ENCODE measurements around the gene RSPH1. TPM values are rescaled to one million over a fixed set of nuclear protein-coding genes. Genes with fewer than 3 reads are reported as not detected.
A peak's percentile ranks its signal among the peaks of the same experiment; 100 is the strongest.

Gene RSPH1
- total and polyA plus RNA-seq, 12 donors = 0.13 to 5.8 (median 0.87) TPM; not detected in 2

DNA sequence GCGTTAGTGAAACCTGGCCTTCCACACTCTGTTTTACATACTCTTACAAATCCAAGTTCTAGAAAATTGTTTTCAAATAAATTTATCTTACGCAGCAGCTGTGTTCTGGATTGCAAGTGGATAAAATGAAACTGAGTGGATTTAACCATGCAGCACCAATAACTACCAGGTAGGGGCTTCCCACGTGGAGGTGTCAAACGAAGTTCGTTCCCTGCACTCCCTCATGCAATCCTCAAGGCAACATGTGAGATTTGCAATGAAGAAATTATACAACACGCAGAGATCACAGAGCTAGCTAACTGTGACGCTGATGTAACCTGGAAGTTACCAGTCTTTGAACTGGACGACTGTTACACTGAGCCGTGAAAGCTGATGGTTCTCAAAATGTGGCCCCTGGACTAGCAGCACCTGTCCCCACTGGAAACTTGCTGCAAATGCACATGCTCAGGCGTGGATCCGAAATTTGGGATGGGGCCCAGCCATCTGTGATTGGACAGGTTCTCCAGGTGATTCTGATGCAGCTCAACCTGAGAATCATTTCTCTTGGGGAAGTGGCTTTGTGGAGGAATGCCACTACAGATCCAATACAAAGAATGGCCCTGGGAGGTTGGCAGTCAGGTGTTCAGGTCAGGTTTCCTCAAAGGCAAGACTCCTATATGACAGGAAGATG lies 36.3 kb downstream of the RSPH1 start:
- 80 to 89% (median 82%) methylated on average over 10 to 11 of the region's 11 CpGs for WGBS, 4 donors
- no peak overlapping the region for H3K27ac ChIP-seq
- DNase-seq = peak in 2 of 7 donors; percentile 7 to 30
- H3K4me1 ChIP-seq (replicated peaks in 1 of 2) = no peaks in the 10 kb centered on the region
- H3K9me3 ChIP-seq (replicated peaks in 1 of 3) = no peaks in the 10 kb centered on the region
- intact Hi-C loops (cut with DNase I) = loop anchor here in 1 of 2 donors (10.0 kb wide), 1 partner anchor 155 kb away; no protein-coding TSS in a partner anchor
- H3K4me3 ChIP-seq = no peak overlapping the region
- H3K27me3 ChIP-seq = no peaks in the 10 kb centered on the region
- H3K36me3 ChIP-seq (replicated peaks in 1 of 2) = no peaks in the 10 kb centered on the region
- TF ChIP-seq POLR2A (IDR thresholded peaks at IDR 0.05) = no peak
- TF ChIP-seq, protein P1, sequence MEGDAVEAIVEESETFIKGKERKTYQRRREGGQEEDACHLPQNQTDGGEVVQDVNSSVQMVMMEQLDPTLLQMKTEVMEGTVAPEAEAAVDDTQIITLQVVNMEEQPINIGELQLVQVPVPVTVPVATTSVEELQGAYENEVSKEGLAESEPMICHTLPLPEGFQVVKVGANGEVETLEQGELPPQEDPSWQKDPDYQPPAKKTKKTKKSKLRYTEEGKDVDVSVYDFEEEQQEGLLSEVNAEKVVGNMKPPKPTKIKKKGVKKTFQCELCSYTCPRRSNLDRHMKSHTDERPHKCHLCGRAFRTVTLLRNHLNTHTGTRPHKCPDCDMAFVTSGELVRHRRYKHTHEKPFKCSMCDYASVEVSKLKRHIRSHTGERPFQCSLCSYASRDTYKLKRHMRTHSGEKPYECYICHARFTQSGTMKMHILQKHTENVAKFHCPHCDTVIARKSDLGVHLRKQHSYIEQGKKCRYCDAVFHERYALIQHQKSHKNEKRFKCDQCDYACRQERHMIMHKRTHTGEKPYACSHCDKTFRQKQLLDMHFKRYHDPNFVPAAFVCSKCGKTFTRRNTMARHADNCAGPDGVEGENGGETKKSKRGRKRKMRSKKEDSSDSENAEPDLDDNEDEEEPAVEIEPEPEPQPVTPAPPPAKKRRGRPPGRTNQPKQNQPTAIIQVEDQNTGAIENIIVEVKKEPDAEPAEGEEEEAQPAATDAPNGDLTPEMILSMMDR (IDR thresholded peaks at IDR 0.05) = no peak

DNA sequence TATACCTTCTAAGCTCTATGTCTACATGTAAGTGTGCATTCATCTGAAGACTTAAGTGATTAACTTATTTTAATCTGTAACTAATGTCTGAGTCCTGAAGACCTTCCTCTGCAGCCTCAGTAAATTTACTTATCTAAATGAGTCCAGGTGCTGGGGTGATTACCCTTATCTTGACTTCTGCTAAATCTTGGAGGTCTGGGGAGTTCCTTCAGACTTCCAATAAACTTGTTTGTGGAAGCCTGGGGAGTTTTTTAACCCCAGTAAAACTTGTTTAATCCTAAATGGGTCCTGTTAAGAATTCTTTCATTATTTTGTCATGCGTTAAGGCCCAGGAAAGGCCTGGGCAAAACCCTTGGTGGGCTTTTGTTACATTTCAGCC lies 37.0 kb downstream of the RSPH1 start:
- no peak for DNase-seq
- Histone ChIP-seq H3K4me1 (replicated peaks in 1 of 2) (no peaks in the 10 kb centered on the region), H3K9me3 (replicated peaks in 1 of 3) (no peaks in the 10 kb centered on the region), H3K4me3 (no peak overlapping the region), H3K27ac (no peak overlapping the region), H3K27me3 (no peaks in the 10 kb centered on the region), H3K36me3 (replicated peaks in 1 of 2) (no peaks in the 10 kb centered on the region)
- WGBS, 4 donors = 95 to 97% (median 96%) methylated on average over 1 of the region's 1 CpG
- TF ChIP-seq, protein P1 (IDR thresholded peaks at IDR 0.05) = no peak
- no peak for TF ChIP-seq POLR2A (IDR thresholded peaks at IDR 0.05)
- intact Hi-C loops (cut with DNase I) = loop anchor here in 1 of 2 donors (10.0 kb wide), 1 partner anchor 154 kb away; no protein-coding TSS in a partner anchor

DNA sequence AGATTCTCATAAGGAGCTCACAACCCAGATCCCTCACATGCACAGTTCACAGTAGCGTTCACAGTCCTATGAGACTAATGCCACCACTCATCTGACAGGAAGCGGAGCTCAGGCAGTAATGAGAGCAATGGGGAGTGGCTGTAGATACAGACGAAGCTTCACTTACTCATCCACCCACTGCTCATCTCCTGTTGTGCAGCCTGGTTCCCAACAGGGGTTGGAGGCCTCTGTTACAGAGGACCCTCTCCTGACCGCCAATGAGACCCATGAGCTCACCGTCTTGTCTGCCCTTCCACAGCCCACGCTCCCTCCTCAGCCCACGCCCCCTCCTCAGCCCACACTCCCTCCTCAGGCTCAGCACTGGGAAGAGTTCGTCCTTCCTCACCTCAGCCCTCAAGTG lies 39.6 kb downstream of the RSPH1 start:
- intact Hi-C loops (cut with DNase I) = loop anchor here in 1 of 2 donors (10.0 kb wide), 1 partner anchor 152 kb away; no protein-coding TSS in a partner anchor
- WGBS, 4 donors = 79 to 87% (median 80%) methylated on average over 8 of the region's 8 CpGs
- H3K27me3 ChIP-seq = no peaks in the 10 kb centered on the region
- no peak overlapping the region for H3K4me3 ChIP-seq
- TF ChIP-seq, protein P1 (IDR thresholded peaks at IDR 0.05) = no peak
- no peak for TF ChIP-seq POLR2A (IDR thresholded peaks at IDR 0.05)
- DNase-seq = no peak
- H3K36me3 ChIP-seq (replicated peaks in 1 of 2) = no peaks in the 10 kb centered on the region
- H3K4me1 ChIP-seq (replicated peaks in 1 of 2) = no peaks in the 10 kb centered on the region
- H3K27ac ChIP-seq = no peak overlapping the region
- no peaks in the 10 kb centered on the region for H3K9me3 ChIP-seq (replicated peaks in 1 of 3)

DNA sequence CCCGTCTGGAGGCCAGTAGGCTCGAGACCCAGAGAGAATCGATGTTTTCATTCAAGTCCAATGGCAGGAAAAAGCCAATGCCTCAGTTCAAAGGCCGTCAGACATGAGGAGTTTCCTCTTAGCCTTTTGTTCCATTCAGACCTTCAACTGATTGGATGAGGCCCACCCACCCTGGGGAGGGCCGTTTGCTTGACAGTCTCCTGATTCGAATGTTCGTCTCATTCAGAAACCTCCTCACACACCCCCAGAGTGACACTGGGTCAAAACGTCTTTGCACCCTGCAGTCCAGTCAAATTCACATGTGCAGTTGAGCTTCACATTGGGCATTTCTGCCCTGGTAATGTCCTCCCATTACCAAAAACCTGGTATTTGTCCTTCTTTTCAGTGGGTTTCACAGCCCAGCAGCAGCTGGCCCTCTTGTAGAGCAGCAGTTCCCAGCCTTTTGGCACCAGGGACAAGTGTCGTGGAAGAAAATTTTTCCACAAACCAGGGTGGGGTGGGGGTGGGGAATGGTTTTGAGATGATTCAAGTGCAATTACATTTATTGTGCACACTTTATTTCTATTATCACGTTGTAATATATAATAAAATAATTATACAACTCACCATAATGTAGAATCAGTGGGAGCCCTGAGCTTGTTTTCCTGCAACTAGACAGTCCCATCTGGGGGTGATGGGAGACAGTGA lies 40.1 kb downstream of the RSPH1 start:
- H3K27ac ChIP-seq = no peak overlapping the region
- H3K27me3 ChIP-seq = no peaks in the 10 kb centered on the region
- H3K4me3 ChIP-seq = no peak overlapping the region
- WGBS, 4 donors = 66 to 80% (median 74%) methylated on average over 7 to 10 of the region's 10 CpGs
- no peaks in the 10 kb centered on the region for H3K36me3 ChIP-seq (replicated peaks in 1 of 2)
- intact Hi-C loops (cut with DNase I) = loop anchor here in 1 of 2 donors (10.0 kb wide), 1 partner anchor 151 kb away; no protein-coding TSS in a partner anchor
- H3K9me3 ChIP-seq (replicated peaks in 1 of 3) = no peaks in the 10 kb centered on the region
- no peak for TF ChIP-seq POLR2A (IDR thresholded peaks at IDR 0.05)
- TF ChIP-seq, protein P1 (IDR thresholded peaks at IDR 0.05) = no peak
- H3K4me1 ChIP-seq (replicated peaks in 1 of 2) = no peaks in the 10 kb centered on the region
- no peak for DNase-seq
